Keratinocyte (primary cell): ENCODE results near the gene BCAS1. TPM values are rescaled to one million over a fixed set of nuclear protein-coding genes. Genes with fewer than 3 reads are reported as not detected.

Experiments
- DNase-seq: peaks from one replicate; pipeline ENCODE4 v3.0.0-alpha.2; 2011; ENCODE audit warnings: low read depth, missing footprints, low spot score
- FAIRE-seq: peaks from 2 replicates; lab custom pipeline; 2011; peaks lifted over from hg19 to GRCh38; lab: Jason Lieb, UNC
- H2AFZ ChIP-seq: 2 replicates; pipeline ENCODE4 v1.6.0; 2012; ENCODE audit warnings: low read length, control low read depth, inconsistent platforms; ENCODE audit not compliant: control insufficient read depth
- H3K27ac ChIP-seq: 2 replicates; pipeline ENCODE4 v1.5.1; 2011; ENCODE audit warnings: low read length; ENCODE audit not compliant: control insufficient read depth, insufficient read depth
- H3K27me3 ChIP-seq: 3 replicates; pipeline ENCODE4 v1.6.0; 2011; ENCODE audit warnings: low read length; ENCODE audit not compliant: control insufficient read depth, insufficient read depth; ENCODE audit errors: extremely low read depth
- H3K36me3 ChIP-seq, 2 experiments: 2 replicates in 1 of 2; 3 replicates in 1 of 2; pipeline ENCODE4 v1.5.1; 2011; ENCODE audit warnings: low read length in 2 of 2, mild to moderate bottlenecking in 1 of 2; ENCODE audit not compliant: control insufficient read depth in 2 of 2, insufficient read depth in 2 of 2; ENCODE audit errors: extremely low read depth in 1 of 2
- H3K4me1 ChIP-seq: 3 replicates; pipeline ENCODE4 v1.5.1; 2011; ENCODE audit warnings: low read length; ENCODE audit not compliant: control insufficient read depth, insufficient read depth; ENCODE audit errors: extremely low read depth
- H3K4me2 ChIP-seq: 3 replicates; pipeline ENCODE4 v1.6.0; 2011; ENCODE audit warnings: low read depth, low read length; ENCODE audit not compliant: control insufficient read depth, insufficient read depth; ENCODE audit errors: extremely low read depth
- H3K4me3 ChIP-seq, 3 experiments: fragments of 200-600 bp in 1 of 3; sonication (generic) in 1 of 3; 2 replicates in 2 of 3; 3 replicates in 1 of 3; pipeline ENCODE4 v1.5.1; 2011 to 2016; ENCODE audit warnings: low read length in 3 of 3, mild to moderate bottlenecking in 3 of 3, control low read depth in 2 of 3, inconsistent platforms in 1 of 3, low read depth in 1 of 3, mixed read lengths in 1 of 3, mixed run types in 1 of 3, moderate library complexity in 1 of 3; ENCODE audit not compliant: control insufficient read depth in 2 of 3, insufficient read depth in 2 of 3; ENCODE audit errors: extremely low read depth in 1 of 3
- H3K79me2 ChIP-seq: 2 replicates; pipeline ENCODE4 v1.6.0; 2012; ENCODE audit warnings: low read length; ENCODE audit not compliant: control insufficient read depth, insufficient read depth
- H3K9ac ChIP-seq: 3 replicates; pipeline ENCODE4 v1.6.0; 2011; ENCODE audit warnings: low read length; ENCODE audit not compliant: control insufficient read depth, insufficient read depth; ENCODE audit errors: extremely low read depth
- H3K9me1 ChIP-seq: 3 replicates; pipeline ENCODE4 v1.6.0; 2011; ENCODE audit warnings: low read length; ENCODE audit not compliant: control insufficient read depth, insufficient read depth; ENCODE audit errors: extremely low read depth
- H3K9me3 ChIP-seq: 2 replicates; pipeline ENCODE4 v1.5.1; 2012; ENCODE audit warnings: low read depth, low read length; ENCODE audit not compliant: control insufficient read depth
- H4K20me1 ChIP-seq: 3 replicates; pipeline ENCODE4 v1.6.0; 2011; ENCODE audit warnings: low read length; ENCODE audit not compliant: control insufficient read depth, insufficient read depth; ENCODE audit errors: extremely low read depth
- CTCF ChIP-seq, 3 experiments: IDR thresholded peaks in 1 of 3; conservative IDR thresholded peaks in 1 of 3; optimal IDR thresholded peaks in 1 of 3; 2 replicates in 2 of 3; 3 replicates in 1 of 3; pipeline versions ENCODE3 to v1.5.1; 2011; ENCODE audit warnings: low read length in 3 of 3, mild to moderate bottlenecking in 3 of 3, moderate library complexity in 2 of 3, control low read depth in 1 of 3, inconsistent platforms in 1 of 3; ENCODE audit not compliant: insufficient read depth in 2 of 3; ENCODE audit errors: extremely low read depth in 1 of 3
- EZH2 ChIP-seq: IDR thresholded peaks from one replicate; pipeline ENCODE4 v1.6.1; 2012; ENCODE audit warnings: inconsistent platforms, mild to moderate bottlenecking, low read length, moderate library complexity
- dilution Hi-C: fragments of 300-500 bp; cut with MboI; formaldehyde crosslinking; loops from one replicate; pipeline ENCODE4 v1.7.0; 2020; ENCODE audit warnings: low sequenced_read_pairs; ENCODE audit not compliant: extremely low pct_ligation_motif_present
- polyA plus RNA-seq, 5 experiments: library from polyadenylated mRNA; depleted of rRNA in 3 of 5; stranded (reverse) in 3 of 5; stranded (forward) in 1 of 5; unstranded in 1 of 5; fragments of >200 nt; gene quantifications; 1 replicate in 1 of 5; 2 replicates in 3 of 5; 3 replicates in 1 of 5; pipeline versions ENCODE4 v1.2.1 to v1.2.3, GENCODE V29; 2011 to 2012; ENCODE audit warnings: missing spikeins in 2 of 5, low read depth in 1 of 5, low replicate concordance in 1 of 5

BCAS1 gene
- polyA plus RNA-seq, 1 donor (not counting 4 experiments of a cell fraction or from before 2014, with no cell fraction given) = not detected

GRCh38 chr20:54113566-54113965 lies 43.2 kb upstream of the BCAS1 start:
- no peak overlapping the region for H3K4me3 ChIP-seq
- TF ChIP-seq CTCF (optimal IDR thresholded peaks at IDR 0.05 in 1 of 3, IDR thresholded peaks at IDR 0.05 in 1 of 3, conservative IDR thresholded peaks at IDR 0.05 in 1 of 3; ENCODE audit: extremely low read depth in 1 of 3, insufficient read depth in 2 of 3, low read length in 3 of 3) (no peak), EZH2 (no peak)
- H3K27me3 ChIP-seq = no peaks in the 10 kb centered on the region
- H3K9ac ChIP-seq = no peak overlapping the region
- no peaks in the 10 kb centered on the region for H3K36me3 ChIP-seq
- H3K79me2 ChIP-seq = no peaks in the 10 kb centered on the region
- no peak overlapping the region for H3K4me2 ChIP-seq
- no peak for FAIRE-seq
- no peaks in the 10 kb centered on the region for H4K20me1 ChIP-seq
- peaks cover 21% of the 10 kb centered on the region for H3K4me1 ChIP-seq
- no peak overlapping the region for H3K27ac ChIP-seq
- peaks cover 2% of the 10 kb centered on the region for H3K9me3 ChIP-seq
- dilution Hi-C loops = no loop called here
- peak overlapping the region; percentile 40 for H2AFZ ChIP-seq
- H3K9me1 ChIP-seq = no peaks in the 10 kb centered on the region
- DNase-seq = no peak

- Histone ChIP-seq H2AFZ (no peak overlapping the region), H3K9ac (no peak overlapping the region), H4K20me1 (no peaks in the 10 kb centered on the region), H3K79me2 (no peaks in the 10 kb centered on the region), H3K27me3 (no peaks in the 10 kb centered on the region), H3K4me2 (no peak overlapping the region), H3K9me1 (no peaks in the 10 kb centered on the region), H3K27ac (no peak overlapping the region), H3K4me1 (peaks cover 29% of the 10 kb centered on the region), H3K9me3 (peaks cover 2% of the 10 kb centered on the region), H3K4me3 (no peak overlapping the region), H3K36me3 (no peaks in the 10 kb centered on the region)
- no peak for DNase-seq
- TF ChIP-seq CTCF (optimal IDR thresholded peaks at IDR 0.05 in 1 of 3, IDR thresholded peaks at IDR 0.05 in 1 of 3, conservative IDR thresholded peaks at IDR 0.05 in 1 of 3; ENCODE audit: extremely low read depth in 1 of 3, insufficient read depth in 2 of 3, low read length in 3 of 3) = no peak
- no peak for TF ChIP-seq EZH2
- no peak for FAIRE-seq
- dilution Hi-C loops = no loop called here
Measured at GRCh38 chr20:54112221-54112884, 42.0 kb upstream of the BCAS1 start.
